ENCODE results near the gene PSMC4. TPM values are rescaled to one million over a fixed set of nuclear protein-coding genes. Genes with fewer than 3 reads are reported as not detected.

PSMC4 gene
- polyA plus RNA-seq, 3 donors = 67.0 to 85.8 (median 79.6) TPM

DNA sequence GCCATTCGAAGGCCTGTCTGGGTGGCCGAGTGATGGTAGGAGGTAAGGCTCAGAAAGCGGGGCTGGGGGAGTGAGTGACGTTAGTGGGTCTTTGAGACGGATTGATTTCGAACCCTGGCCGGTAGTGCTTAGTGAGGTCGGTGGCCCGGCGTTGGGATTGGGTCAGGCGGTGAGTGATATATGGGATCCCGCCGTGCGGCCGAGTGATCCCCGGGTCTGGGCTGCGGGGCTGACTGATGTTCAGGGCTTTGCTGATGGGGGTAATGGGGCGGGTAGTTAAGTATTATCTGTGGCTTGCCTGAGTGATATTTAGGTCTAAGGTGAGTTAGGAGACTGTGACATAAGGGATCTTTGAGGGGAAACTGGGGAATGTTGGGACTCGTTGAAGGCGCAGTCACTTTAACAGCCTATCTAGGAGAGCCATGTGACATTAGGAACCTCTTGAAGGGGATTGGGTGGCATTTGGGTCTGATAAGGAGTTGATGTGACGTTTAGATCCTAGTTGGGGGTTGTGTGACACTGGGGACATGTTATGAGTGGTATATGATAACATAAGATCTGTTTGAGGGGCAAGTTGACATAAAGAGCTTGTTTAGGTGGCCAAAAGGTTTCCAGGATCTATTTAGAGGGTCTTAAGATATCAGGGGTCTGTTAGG lies 543 bp downstream of the PSMC4 start:
- peak overlapping the region; percentile 96 for H3K4me2 ChIP-seq (replicated peaks; ENCODE audit: extremely low read depth, low read length, poor library complexity, severe bottlenecking)
- peaks cover 34 to 37% of the 10 kb centered on the region in 2 donors for H3K36me3 ChIP-seq (replicated peaks in 1 of 2; ENCODE audit: control insufficient read depth in 1 of 2, insufficient read depth in 2 of 2, low read length in 2 of 2)
- H3K27me3 Mint-ChIP-seq (ENCODE audit: low read depth in 3 of 3) = peaks cover 32 to 41% (median 36%) of the 10 kb centered on the region in 3 donors
- no peaks in the 10 kb centered on the region for H3K9me3 ChIP-seq (replicated peaks in 1 of 2; ENCODE audit: control insufficient read depth in 1 of 2, insufficient read depth in 1 of 2, low read length in 2 of 2)
- peaks cover 9 to 33% of the 10 kb centered on the region in 2 donors for H3K27me3 ChIP-seq (ENCODE audit: control insufficient read depth in 2 of 2, insufficient read depth in 2 of 2, low read length in 2 of 2)
- intact Hi-C loops (cut with micrococcal nuclease) = no loop called here
- H3K36me3 Mint-ChIP-seq = peaks cover 39 to 41% of the 10 kb centered on the region in 2 donors
- H3K9ac ChIP-seq (ENCODE audit: insufficient read depth, low read length, poor library complexity, severe bottlenecking) = peak overlapping the region; percentile 77
- H3K27ac ChIP-seq (ENCODE audit: low read depth in 1 of 2, low read length in 2 of 2) = peak overlapping the region; percentile 44 to 93
- H3K4me1 ChIP-seq (ENCODE audit: control insufficient read depth in 1 of 2, insufficient read depth in 2 of 2, low read length in 2 of 2) = peaks cover 19 to 21% of the 10 kb centered on the region in 2 donors
- H3K9me3 Mint-ChIP-seq = peaks cover 0 to 7% (median 2%) of the 10 kb centered on the region in 7 donors
- TF ChIP-seq, protein P1, sequence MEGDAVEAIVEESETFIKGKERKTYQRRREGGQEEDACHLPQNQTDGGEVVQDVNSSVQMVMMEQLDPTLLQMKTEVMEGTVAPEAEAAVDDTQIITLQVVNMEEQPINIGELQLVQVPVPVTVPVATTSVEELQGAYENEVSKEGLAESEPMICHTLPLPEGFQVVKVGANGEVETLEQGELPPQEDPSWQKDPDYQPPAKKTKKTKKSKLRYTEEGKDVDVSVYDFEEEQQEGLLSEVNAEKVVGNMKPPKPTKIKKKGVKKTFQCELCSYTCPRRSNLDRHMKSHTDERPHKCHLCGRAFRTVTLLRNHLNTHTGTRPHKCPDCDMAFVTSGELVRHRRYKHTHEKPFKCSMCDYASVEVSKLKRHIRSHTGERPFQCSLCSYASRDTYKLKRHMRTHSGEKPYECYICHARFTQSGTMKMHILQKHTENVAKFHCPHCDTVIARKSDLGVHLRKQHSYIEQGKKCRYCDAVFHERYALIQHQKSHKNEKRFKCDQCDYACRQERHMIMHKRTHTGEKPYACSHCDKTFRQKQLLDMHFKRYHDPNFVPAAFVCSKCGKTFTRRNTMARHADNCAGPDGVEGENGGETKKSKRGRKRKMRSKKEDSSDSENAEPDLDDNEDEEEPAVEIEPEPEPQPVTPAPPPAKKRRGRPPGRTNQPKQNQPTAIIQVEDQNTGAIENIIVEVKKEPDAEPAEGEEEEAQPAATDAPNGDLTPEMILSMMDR (IDR thresholded peaks at IDR 0.05) = no peak
- 2% methylated on average over 18 of the region's 21 CpGs for WGBS (ENCODE audit: insufficient coverage)
- no peak for DNase-seq
- H3K4me1 Mint-ChIP-seq = peaks cover 26% of the 10 kb centered on the region
- no peaks in the 10 kb centered on the region for H4K20me1 ChIP-seq (ENCODE audit: insufficient read depth, low read length)
- H3K4me3 Mint-ChIP-seq = peak overlapping the region; percentile 96 to 98
- peak overlapping the region; percentile 95 for H2AFZ ChIP-seq (ENCODE audit: insufficient read depth, low read depth, low read length, poor library complexity, severe bottlenecking)
- H3K4me3 ChIP-seq (replicated peaks in 1 of 3; ENCODE audit: low read depth in 2 of 3, low read length in 3 of 3) = peak overlapping the region; percentile 67 to 90 (median 81)
- peaks cover 14% of the 10 kb centered on the region for H3K79me2 ChIP-seq (ENCODE audit: insufficient read depth, low read length)
- peak overlapping the region; percentile 95 to 99 (median 97) for H3K27ac Mint-ChIP-seq

DNA sequence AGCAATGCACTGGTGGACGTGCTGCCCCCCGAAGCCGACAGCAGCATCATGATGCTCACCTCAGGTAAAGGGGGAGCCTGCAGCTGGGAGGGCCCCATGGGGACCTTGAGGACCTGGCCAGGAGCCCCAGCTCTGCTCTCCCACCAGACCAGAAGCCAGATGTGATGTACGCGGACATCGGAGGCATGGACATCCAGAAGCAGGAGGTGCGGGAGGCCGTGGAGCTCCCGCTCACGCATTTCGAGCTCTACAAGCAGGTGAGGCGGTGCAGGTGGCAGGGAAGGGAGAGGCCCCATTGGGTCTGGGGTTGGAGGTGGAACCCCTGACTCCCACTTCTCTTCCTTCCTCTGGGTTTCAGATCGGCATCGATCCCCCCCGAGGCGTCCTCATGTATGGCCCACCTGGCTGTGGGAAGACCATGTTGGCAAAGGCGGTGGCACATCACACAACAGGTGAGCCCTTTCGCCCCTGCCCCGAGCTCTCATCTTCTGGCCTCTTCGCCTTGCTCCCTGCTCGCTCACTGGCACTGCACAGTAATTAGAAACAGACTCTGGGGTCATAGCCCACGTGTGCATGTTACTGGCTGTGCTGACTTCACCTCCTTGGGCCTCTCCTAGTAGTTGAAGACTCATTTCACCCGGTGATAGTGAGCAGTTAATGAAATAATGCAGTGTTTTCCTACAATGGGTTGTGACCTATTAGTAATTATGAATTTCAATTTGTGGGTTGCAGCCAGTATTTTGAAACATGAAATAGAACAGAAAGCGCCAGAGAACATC lies 3.6 kb downstream of the PSMC4 start:
- H3K9me3 Mint-ChIP-seq = peaks cover 0 to 7% (median 1%) of the 10 kb centered on the region in 7 donors
- no peak overlapping the region for H3K4me3 Mint-ChIP-seq
- H3K4me1 ChIP-seq (ENCODE audit: control insufficient read depth in 1 of 2, insufficient read depth in 2 of 2, low read length in 2 of 2) = peaks cover 19 to 21% of the 10 kb centered on the region in 2 donors
- H2AFZ ChIP-seq (ENCODE audit: insufficient read depth, low read depth, low read length, poor library complexity, severe bottlenecking) = no peak overlapping the region
- 98% methylated on average over 15 of the region's 24 CpGs for WGBS (ENCODE audit: insufficient coverage)
- no peak for DNase-seq
- no peak overlapping the region for H3K9ac ChIP-seq (ENCODE audit: insufficient read depth, low read length, poor library complexity, severe bottlenecking)
- no peaks in the 10 kb centered on the region for H3K9me3 ChIP-seq (replicated peaks in 1 of 2; ENCODE audit: control insufficient read depth in 1 of 2, insufficient read depth in 1 of 2, low read length in 2 of 2)
- peaks cover 66 to 69% of the 10 kb centered on the region in 2 donors for H3K36me3 Mint-ChIP-seq
- no peak overlapping the region for H3K4me2 ChIP-seq (replicated peaks; ENCODE audit: extremely low read depth, low read length, poor library complexity, severe bottlenecking)
- no peaks in the 10 kb centered on the region for H4K20me1 ChIP-seq (ENCODE audit: insufficient read depth, low read length)
- H3K4me3 ChIP-seq (replicated peaks in 1 of 3; ENCODE audit: low read depth in 2 of 3, low read length in 3 of 3) = no peak overlapping the region
- TF ChIP-seq, protein P1 (IDR thresholded peaks at IDR 0.05) = no peak
- H3K79me2 ChIP-seq (ENCODE audit: insufficient read depth, low read length) = peaks cover 14% of the 10 kb centered on the region
- peak overlapping the region in 2 of 7 donors; percentile 18 to 76 for H3K27ac Mint-ChIP-seq
- peaks cover 0 to 3% of the 10 kb centered on the region in 2 donors for H3K27me3 ChIP-seq (ENCODE audit: control insufficient read depth in 2 of 2, insufficient read depth in 2 of 2, low read length in 2 of 2)
- intact Hi-C loops (cut with micrococcal nuclease) = no loop called here
- peaks cover 6 to 11% (median 10%) of the 10 kb centered on the region in 3 donors for H3K27me3 Mint-ChIP-seq (ENCODE audit: low read depth in 3 of 3)
- H3K4me1 Mint-ChIP-seq = peaks cover 25% of the 10 kb centered on the region
- H3K27ac ChIP-seq (ENCODE audit: low read depth in 1 of 2, low read length in 2 of 2) = no peak overlapping the region
- peaks cover 55 to 67% of the 10 kb centered on the region in 2 donors for H3K36me3 ChIP-seq (replicated peaks in 1 of 2; ENCODE audit: control insufficient read depth in 1 of 2, insufficient read depth in 2 of 2, low read length in 2 of 2)

Measured in CD14-positive monocyte (primary cell).